Mesothelial cell of epicardium (in vitro differentiated cells): Measurements from ENCODE around the gene TIGD3. TPM values are rescaled to one million over a fixed set of nuclear protein-coding genes. Genes with fewer than 3 reads are reported as not detected.

Experiments
- DNase-seq, 2 experiments: peaks; one replicate each; pipeline ENCODE4 v3.0.0; 2021; ENCODE audit warnings: low spot score in 2 of 2; ENCODE audit not compliant: unreplicated experiment in 2 of 2
- H3K27ac Mint-ChIP-seq: 2 replicates; pipeline ENCODE4 v1.8.0; 2021; ENCODE audit warnings: mixed read lengths
- H3K27me3 Mint-ChIP-seq: 2 replicates; pipeline ENCODE4 v1.8.0; 2021; ENCODE audit warnings: low read depth, mixed read lengths
- H3K36me3 Mint-ChIP-seq: 2 replicates; pipeline ENCODE4 v1.8.0; 2021; ENCODE audit warnings: mixed read lengths
- H3K4me1 Mint-ChIP-seq: 2 replicates; pipeline ENCODE4 v1.8.0; 2021; ENCODE audit warnings: mixed read lengths
- H3K4me3 Mint-ChIP-seq: 2 replicates; pipeline ENCODE4 v1.8.0; 2021; ENCODE audit warnings: mild to moderate bottlenecking, moderate library complexity, mixed read lengths
- H3K9me3 Mint-ChIP-seq: 2 replicates; pipeline ENCODE4 v1.8.0; 2021; ENCODE audit warnings: mixed read lengths
- total RNA-seq: library from RNA; stranded (reverse); gene quantifications from 3 replicates; pipeline ENCODE4 v1.2.1, GENCODE V29; 2021
- TF ChIP-seq, protein P1 (sequence below): fragments of 200-600 bp; sonication (generic); IDR thresholded peaks from one replicate; pipeline ENCODE4 v1.5.0; 2021; ENCODE audit warnings: antibody characterized with exemption; ENCODE audit not compliant: unreplicated experiment

The TIGD3 gene
- total RNA-seq, 1 donor from 2014 or later = 0.60 TPM

DNA sequence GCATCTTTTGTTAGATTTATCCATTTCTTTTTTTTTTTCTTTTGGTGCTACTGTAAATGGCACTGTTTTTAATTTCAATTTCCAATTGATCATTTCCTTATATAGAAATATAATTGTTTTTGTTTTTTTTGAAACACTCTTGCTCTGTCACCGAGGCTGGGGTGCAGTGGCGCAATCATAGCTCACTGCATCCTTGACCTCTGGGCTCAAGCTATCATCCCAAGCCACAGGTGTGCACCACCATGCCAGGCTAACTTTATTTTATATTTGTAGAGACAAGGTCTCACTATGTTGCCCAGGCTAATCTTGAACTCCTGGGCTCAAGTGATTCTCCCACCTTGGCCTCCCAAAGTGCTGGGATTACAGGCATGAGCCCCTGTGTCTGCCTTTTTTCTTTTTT lies 48.2 kb downstream of the TIGD3 start:
- Mint-ChIP-seq H3K27ac (no peak overlapping the region), H3K27me3 (no peaks in the 10 kb centered on the region), H3K9me3 (no peaks in the 10 kb centered on the region), H3K4me1 (no peaks in the 10 kb centered on the region), H3K36me3 (peaks cover 14% of the 10 kb centered on the region), H3K4me3 (no peak overlapping the region)
- DNase-seq = no peak
- TF ChIP-seq, protein P1, sequence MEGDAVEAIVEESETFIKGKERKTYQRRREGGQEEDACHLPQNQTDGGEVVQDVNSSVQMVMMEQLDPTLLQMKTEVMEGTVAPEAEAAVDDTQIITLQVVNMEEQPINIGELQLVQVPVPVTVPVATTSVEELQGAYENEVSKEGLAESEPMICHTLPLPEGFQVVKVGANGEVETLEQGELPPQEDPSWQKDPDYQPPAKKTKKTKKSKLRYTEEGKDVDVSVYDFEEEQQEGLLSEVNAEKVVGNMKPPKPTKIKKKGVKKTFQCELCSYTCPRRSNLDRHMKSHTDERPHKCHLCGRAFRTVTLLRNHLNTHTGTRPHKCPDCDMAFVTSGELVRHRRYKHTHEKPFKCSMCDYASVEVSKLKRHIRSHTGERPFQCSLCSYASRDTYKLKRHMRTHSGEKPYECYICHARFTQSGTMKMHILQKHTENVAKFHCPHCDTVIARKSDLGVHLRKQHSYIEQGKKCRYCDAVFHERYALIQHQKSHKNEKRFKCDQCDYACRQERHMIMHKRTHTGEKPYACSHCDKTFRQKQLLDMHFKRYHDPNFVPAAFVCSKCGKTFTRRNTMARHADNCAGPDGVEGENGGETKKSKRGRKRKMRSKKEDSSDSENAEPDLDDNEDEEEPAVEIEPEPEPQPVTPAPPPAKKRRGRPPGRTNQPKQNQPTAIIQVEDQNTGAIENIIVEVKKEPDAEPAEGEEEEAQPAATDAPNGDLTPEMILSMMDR = no peak

DNA sequence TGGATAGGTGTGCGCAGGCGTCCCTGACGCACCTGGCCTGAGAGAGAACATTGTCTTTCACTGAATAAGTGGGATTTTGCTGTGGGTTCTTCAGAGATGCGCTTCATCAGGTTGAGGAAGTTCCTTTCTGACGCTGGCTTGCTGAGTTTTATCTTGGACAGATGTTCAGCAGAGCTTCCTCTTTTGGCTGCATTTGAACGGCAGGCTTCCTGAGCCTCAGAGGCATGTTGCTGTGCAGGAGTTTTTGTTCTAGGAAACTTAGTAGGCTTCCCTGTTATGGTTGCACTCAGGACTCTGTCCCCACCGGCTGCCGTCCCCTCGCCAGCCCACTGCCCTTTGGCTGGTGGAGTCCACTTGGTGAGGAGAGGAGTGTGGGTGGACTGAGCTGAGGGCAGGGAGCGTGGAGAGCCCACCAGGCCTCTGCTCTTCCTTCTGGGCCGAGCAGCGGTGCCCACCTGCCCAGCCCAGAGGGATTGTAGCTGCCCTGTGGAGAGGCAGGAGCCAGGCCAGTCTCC lies 49.1 kb downstream of the TIGD3 start:
- Mint-ChIP-seq H3K4me1 (no peaks in the 10 kb centered on the region), H3K9me3 (no peaks in the 10 kb centered on the region), H3K27me3 (no peaks in the 10 kb centered on the region), H3K4me3 (no peak overlapping the region), H3K27ac (peak overlapping the region; percentile 39), H3K36me3 (peaks cover 17% of the 10 kb centered on the region)
- TF ChIP-seq, protein P1 = no peak
- no peak for DNase-seq

DNA sequence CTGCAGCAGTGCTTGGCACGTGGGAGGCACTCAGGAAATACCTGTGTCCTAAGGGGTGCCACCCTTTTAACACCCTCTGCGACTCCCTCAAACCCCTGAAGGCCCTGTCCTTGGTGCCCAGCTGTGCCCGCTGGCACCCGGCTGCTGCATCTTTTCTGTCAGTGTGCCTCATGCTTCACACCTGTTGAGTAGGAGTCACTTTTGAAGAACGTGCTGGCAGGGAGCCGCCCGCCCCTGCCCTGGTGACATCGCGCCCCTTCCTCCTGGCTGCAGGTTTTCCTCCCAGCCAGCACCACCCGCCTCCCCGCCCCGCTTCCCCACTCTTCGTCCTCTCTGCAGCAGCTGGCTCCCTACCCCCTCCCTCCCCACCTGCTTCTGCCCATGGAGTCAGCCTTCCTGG lies 49.7 kb downstream of the TIGD3 start:
- no peak overlapping the region for H3K27ac Mint-ChIP-seq
- H3K27me3 Mint-ChIP-seq = no peaks in the 10 kb centered on the region
- TF ChIP-seq, protein P1 = no peak
- H3K4me1 Mint-ChIP-seq = no peaks in the 10 kb centered on the region
- no peak overlapping the region for H3K4me3 Mint-ChIP-seq
- no peaks in the 10 kb centered on the region for H3K9me3 Mint-ChIP-seq
- H3K36me3 Mint-ChIP-seq = peaks cover 20% of the 10 kb centered on the region
- no peak for DNase-seq

DNA sequence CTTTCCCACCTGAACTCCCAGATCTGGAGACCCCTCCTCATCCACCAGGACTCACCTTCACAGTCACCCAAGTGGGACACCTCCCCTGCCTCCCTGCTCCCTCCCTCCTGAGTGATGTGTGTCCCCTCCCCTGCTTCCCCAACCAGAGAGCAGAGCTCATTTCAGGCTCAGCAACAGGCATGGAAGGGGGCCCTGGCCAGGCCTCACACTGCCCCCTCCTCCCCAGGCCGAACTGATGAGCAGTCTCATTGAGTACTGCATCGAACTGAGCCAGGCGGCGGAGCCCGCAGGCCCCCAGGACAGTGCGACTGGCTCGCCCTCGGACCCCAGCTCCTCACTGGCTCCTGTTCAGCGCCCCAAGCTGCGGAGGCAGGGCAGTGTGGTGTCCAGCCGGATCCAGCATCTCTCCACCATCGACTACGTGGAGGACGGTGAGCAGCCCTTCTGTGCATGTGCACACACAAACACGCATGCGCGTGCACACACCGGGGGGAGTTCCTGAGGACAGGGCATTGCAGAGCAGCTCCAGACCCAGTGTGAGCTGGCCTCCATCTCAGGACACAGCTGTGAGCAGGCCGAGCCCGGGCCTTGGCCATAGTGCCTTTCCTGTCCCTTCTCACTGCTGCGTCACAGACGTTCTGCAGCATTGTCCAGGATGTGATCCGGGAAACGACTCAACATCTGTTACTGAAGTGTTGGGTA lies 50.2 kb downstream of the TIGD3 start:
- DNase-seq = no peak
- Mint-ChIP-seq H3K9me3 (no peaks in the 10 kb centered on the region), H3K27me3 (no peaks in the 10 kb centered on the region), H3K36me3 (peaks cover 18% of the 10 kb centered on the region), H3K27ac (no peak overlapping the region), H3K4me3 (no peak overlapping the region), H3K4me1 (no peaks in the 10 kb centered on the region)
- TF ChIP-seq, protein P1 = no peak

Other genes starting within 250 kb of the TIGD3 start
- 73.4 to 75.6 TPM (median 74.2 TPM) in 3 replicates for gene TM7SF2, start 242.9 kb upstream of the TIGD3 start, total RNA-seq
- 6.7 to 7.5 TPM (median 7.3 TPM) in 3 replicates for gene ZNHIT2, start 237.1 kb upstream of the TIGD3 start, total RNA-seq
- 710 to 765 TPM (median 760 TPM) in 3 replicates for gene FAU, start 232.6 kb upstream of the TIGD3 start, total RNA-seq
- 41.3 to 45.3 TPM (median 43.8 TPM) in 3 replicates for gene MRPL49, start 232.4 kb upstream of the TIGD3 start, total RNA-seq
- gene SYVN1, start 220.2 kb upstream of the TIGD3 start, total RNA-seq = 45.4 to 52.6 TPM (median 47.8 TPM) in 3 replicates
- not detected in 3 replicates for gene SPDYC, start 184.5 kb upstream of the TIGD3 start, total RNA-seq
- 176 to 196 TPM (median 192 TPM) in 3 replicates for gene CAPN1, start 172.8 kb upstream of the TIGD3 start, total RNA-seq
- gene POLA2, start 92.8 kb upstream of the TIGD3 start, total RNA-seq = 14.1 to 16.1 TPM (median 14.6 TPM) in 3 replicates
- gene CDC42EP2, start 39.9 kb upstream of the TIGD3 start, total RNA-seq = 10.9 to 12.3 TPM (median 11.7 TPM) in 3 replicates
- gene DPF2, start 20.9 kb upstream of the TIGD3 start, total RNA-seq = 80.1 to 85.3 TPM (median 81.3 TPM) in 3 replicates
- gene SLC25A45, start 27.9 kb downstream of the TIGD3 start, total RNA-seq = 3.9 to 4.7 TPM (median 4.7 TPM) in 3 replicates
- gene FRMD8, start 31.9 kb downstream of the TIGD3 start, total RNA-seq = 23.5 to 26.4 TPM (median 25.0 TPM) in 3 replicates
- 236 to 269 TPM (median 246 TPM) in 3 replicates for gene NEAT1, start 68.0 kb downstream of the TIGD3 start, total RNA-seq
- gene MALAT1, start 144.3 kb downstream of the TIGD3 start, total RNA-seq = 15,343 to 16,172 TPM (median 16,018 TPM) in 3 replicates
- 83.4 to 91.1 TPM (median 89.5 TPM) in 3 replicates for gene SCYL1, start 170.3 kb downstream of the TIGD3 start, total RNA-seq
- gene LTBP3, start 203.6 kb downstream of the TIGD3 start, total RNA-seq = 314 to 333 TPM (median 318 TPM) in 3 replicates
- gene ZNRD2, start 215.7 kb downstream of the TIGD3 start, total RNA-seq = 23.1 to 27.8 TPM (median 27.4 TPM) in 3 replicates
- 56.7 to 61.5 TPM (median 57.6 TPM) in 3 replicates for gene FAM89B, start 217.8 kb downstream of the TIGD3 start, total RNA-seq
- gene EHBP1L1, start 221.3 kb downstream of the TIGD3 start, total RNA-seq = 30.4 to 35.2 TPM (median 33.8 TPM) in 3 replicates
- gene KCNK7, start 241.0 kb downstream of the TIGD3 start, total RNA-seq = 0.95 to 2.4 TPM (median 1.7 TPM) in 3 replicates